Measurements from ENCODE around the gene ADGRG4.
"Not testable (repeated sequence)": the region's sequence is repeated elsewhere in the genome, so short reads cannot be mapped to it uniquely, and the experiment has no call there.

Gene ADGRG4

GRCh38 chrX:136437774-136438173 lies 137.0 kb downstream of the ADGRG4 start:
- no peak for TF ChIP-seq CTCF (IDR thresholded peaks at IDR 0.05; ENCODE audit: insufficient read depth, low read depth, low read length, missing control alignments)

DNA sequence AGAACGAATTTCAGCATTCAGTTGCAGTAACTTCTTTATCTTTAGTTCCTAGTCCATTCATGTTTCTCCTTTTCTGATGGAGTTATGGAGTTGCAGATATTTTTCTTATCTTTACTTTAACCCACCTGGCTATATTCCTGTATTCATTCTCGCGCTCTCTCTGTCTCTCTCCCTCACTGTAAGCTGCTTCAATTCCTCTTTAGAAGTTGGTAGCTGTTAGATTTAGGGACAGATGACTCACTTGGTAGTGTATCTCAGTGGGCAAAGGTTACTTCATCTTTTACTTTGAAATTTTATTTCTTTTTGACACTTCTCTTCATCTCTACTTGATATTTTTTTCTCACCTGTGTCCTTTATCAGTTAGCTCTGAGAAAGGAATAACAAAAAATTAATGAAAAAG lies 137.4 kb downstream of the ADGRG4 start:
- no peak for TF ChIP-seq CTCF (IDR thresholded peaks at IDR 0.05; ENCODE audit: insufficient read depth, low read depth, low read length, missing control alignments)
- DNase-seq (ENCODE audit: low read depth), result no peak
- no peak overlapping the region for H3K4me3 ChIP-seq (ENCODE audit: low read depth, low read length)

More at GRCh38 chrX:136437774-136438173, 137.0 kb downstream of the ADGRG4 start:
- no peak overlapping the region for H3K4me3 ChIP-seq (ENCODE audit: low read depth, low read length)
- DNase-seq (ENCODE audit: low read depth), result no peak

DNA sequence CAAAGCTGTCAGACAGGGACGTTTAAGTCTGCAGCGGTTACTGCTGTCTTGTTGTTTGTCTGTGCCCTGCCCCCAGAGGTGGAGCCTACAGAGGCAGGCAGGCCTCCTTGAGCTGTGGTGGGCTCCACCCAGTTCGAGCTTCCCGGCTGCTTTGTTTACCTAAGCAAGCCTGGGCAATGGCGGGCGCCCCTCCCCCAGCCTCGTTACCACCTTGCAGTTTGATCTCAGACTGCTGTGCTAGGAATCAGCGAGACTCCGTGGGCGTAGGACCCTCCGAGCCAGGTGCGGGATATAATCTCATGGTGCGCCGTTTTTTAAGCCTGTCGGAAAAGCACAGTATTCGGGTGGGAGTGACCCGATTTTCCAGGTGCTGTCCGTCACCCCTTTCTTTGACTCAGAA lies 144.9 kb downstream of the ADGRG4 start:
- H3K4me3 ChIP-seq (ENCODE audit: low read depth, low read length); DNase-seq (ENCODE audit: low read depth): not testable (repeated sequence)

GRCh38 chrX:136446208-136446607 lies 145.4 kb downstream of the ADGRG4 start:
- no peak for TF ChIP-seq CTCF (IDR thresholded peaks at IDR 0.05; ENCODE audit: insufficient read depth, low read depth, low read length, missing control alignments)
- H3K4me3 ChIP-seq (ENCODE audit: low read depth, low read length), result no peak overlapping the region
- DNase-seq (ENCODE audit: low read depth), result no peak

- no peak for DNase-seq (ENCODE audit: low read depth)
- TF ChIP-seq CTCF (IDR thresholded peaks at IDR 0.05; ENCODE audit: insufficient read depth, low read depth, low read length, missing control alignments), result no peak
- H3K4me3 ChIP-seq (ENCODE audit: low read depth, low read length), result no peak overlapping the region
Measured at GRCh38 chrX:136447308-136447707, 146.5 kb downstream of the ADGRG4 start.

DNA sequence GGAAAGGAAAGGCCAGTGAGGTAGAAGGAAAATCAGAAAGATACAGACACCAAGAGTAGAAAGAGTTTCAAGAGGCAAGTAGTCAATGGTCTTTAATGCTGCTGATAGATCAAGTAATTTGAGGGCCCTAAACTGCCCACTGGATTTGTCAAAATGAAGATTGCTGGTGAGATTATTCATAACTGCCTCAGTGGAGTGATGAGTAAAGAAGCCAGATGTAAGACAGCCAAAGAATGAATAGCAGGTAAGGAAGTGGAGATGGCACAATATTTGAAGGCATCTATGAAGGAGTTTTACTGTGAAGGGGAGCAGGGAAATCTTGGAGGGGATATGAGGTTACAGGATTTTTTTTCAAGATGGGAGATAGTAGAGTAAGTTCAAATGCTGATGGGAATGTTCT lies 147.2 kb downstream of the ADGRG4 start:
- no peak for TF ChIP-seq CTCF (IDR thresholded peaks at IDR 0.05; ENCODE audit: insufficient read depth, low read depth, low read length, missing control alignments)
- no peak overlapping the region for H3K4me3 ChIP-seq (ENCODE audit: low read depth, low read length)
- no peak for DNase-seq (ENCODE audit: low read depth)

DNA sequence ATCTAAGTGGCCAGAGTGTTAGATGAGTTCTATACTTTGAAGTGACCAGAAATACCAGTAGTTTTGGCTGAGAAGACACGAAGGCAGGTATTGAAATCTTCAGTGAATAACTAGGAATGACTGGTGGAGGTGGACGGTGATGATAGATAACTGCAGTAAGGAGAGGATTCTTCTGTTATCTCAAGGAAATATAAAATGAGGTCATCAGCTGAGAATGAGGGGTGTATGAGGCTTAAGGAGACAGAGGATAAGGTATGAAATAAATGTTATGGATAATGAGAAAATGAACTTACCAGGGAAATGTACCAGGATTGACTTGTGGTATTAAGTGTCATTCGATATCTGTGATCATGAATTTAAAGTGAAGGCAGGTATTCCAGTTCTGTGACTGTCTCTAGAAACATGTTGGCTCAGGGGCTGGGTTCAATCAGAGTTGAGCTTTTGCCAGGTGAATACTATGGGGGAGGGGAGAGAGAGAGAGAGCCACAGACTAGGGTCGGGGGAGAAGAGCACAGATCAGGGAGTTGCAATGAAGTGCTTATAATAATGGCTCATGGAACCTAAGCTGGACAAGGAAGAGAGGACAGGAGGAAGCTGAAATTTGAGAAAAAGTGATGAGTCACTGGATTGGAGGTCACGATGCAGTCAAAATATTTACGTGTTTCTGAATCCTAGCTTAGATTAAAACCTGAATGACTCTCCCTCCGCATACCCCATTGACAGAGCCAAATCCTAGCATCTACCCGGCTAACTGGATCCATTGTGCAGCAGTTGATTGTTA lies 149.5 kb downstream of the ADGRG4 start:
- DNase-seq (ENCODE audit: low read depth), result no peak
- TF ChIP-seq CTCF (IDR thresholded peaks at IDR 0.05; ENCODE audit: insufficient read depth, low read depth, low read length, missing control alignments), result no peak

More for the DNA sequence above, 149.5 kb downstream of the ADGRG4 start:
- H3K4me3 ChIP-seq (ENCODE audit: low read depth, low read length), result no peak overlapping the region
